Endothelial cell of umbilical vein (primary cell): ENCODE results near the gene RGS7. TPM values are rescaled to one million over a fixed set of nuclear protein-coding genes. Genes with fewer than 3 reads are reported as not detected.

Experiments
- BruUV-seq: library from RNA; stranded (reverse); fragments of 400-500 nt; replicated peaks from 2 replicates; lab custom pipeline; 2021; lab: Mats Ljungman, UMichigan
- CTCF ChIA-PET: fragments of 300-600, 350-600 bp; sonication (Branson Sonifier 250); formaldehyde crosslinking; loops from one replicate; lab custom pipeline; 2021; ENCODE audit warnings: antibody characterized with exemption, inconsistent platforms; lab: Charles Lee
- POLR2A ChIA-PET: fragments of 300-600, 350-600 bp; sonication (Branson Sonifier 250); formaldehyde crosslinking; loops from one replicate; lab custom pipeline; 2021; ENCODE audit warnings: antibody characterized with exemption, inconsistent platforms; lab: Charles Lee
- DNase-seq: peaks from one replicate; pipeline ENCODE4 v3.0.0-alpha.2; 2011; ENCODE audit warnings: low read depth, low spot score
- FAIRE-seq: peaks from 2 replicates; lab custom pipeline; 2011; peaks lifted over from hg19 to GRCh38; lab: Jason Lieb, UNC
- H2AFZ ChIP-seq: 2 replicates; pipeline ENCODE4 v1.6.0; 2012; ENCODE audit warnings: low read depth, low read length, control low read depth, inconsistent platforms
- H3K27ac ChIP-seq: 2 replicates; pipeline ENCODE4 v1.5.1; 2011; ENCODE audit warnings: low read depth, mild to moderate bottlenecking, control low read depth, low read length, moderate library complexity; ENCODE audit not compliant: insufficient read depth
- H3K27me3 ChIP-seq, 2 experiments: 2 replicates each; pipeline versions ENCODE4 v1.6.0 to v1.6.1; 2011; ENCODE audit warnings: low read length in 2 of 2, mixed read lengths in 1 of 2; ENCODE audit not compliant: control insufficient read depth in 2 of 2, insufficient read depth in 2 of 2
- H3K36me3 ChIP-seq, 2 experiments: 2 replicates in 1 of 2; 3 replicates in 1 of 2; pipeline ENCODE4 v1.5.1; 2011; ENCODE audit warnings: low read length in 2 of 2, mild to moderate bottlenecking in 1 of 2, moderate library complexity in 1 of 2; ENCODE audit not compliant: control insufficient read depth in 2 of 2, insufficient read depth in 2 of 2; ENCODE audit errors: extremely low read depth in 1 of 2
- H3K4me1 ChIP-seq: 3 replicates; pipeline ENCODE4 v1.5.1; 2011; ENCODE audit warnings: mild to moderate bottlenecking, low read length; ENCODE audit not compliant: control insufficient read depth, insufficient read depth; ENCODE audit errors: extremely low read depth
- H3K4me2 ChIP-seq: 2 replicates; pipeline ENCODE4 v1.6.1; 2011; ENCODE audit warnings: low read length, control low read depth, mixed read lengths; ENCODE audit not compliant: insufficient read depth
- H3K4me3 ChIP-seq, 3 experiments: fragments of 200-600 bp in 1 of 3; sonication (generic), shearing (Covaris generic) in 1 of 3; replicated peaks in 1 of 3; 2 replicates each; pipeline ENCODE4 v1.5.1; 2011 to 2016; ENCODE audit warnings: control low read depth in 3 of 3, low read length in 3 of 3, mild to moderate bottlenecking in 2 of 3, inconsistent platforms in 1 of 3, low read depth in 1 of 3, moderate library complexity in 1 of 3; ENCODE audit not compliant: insufficient read depth in 1 of 3
- H3K79me2 ChIP-seq: 2 replicates; pipeline ENCODE4 v1.6.0; 2012; ENCODE audit warnings: low read length, inconsistent platforms; ENCODE audit not compliant: control insufficient read depth, insufficient read depth
- H3K9ac ChIP-seq: replicated peaks from 2 replicates; pipeline ENCODE3; 2011; ENCODE audit warnings: low read length, control low read depth; ENCODE audit not compliant: insufficient read depth; ENCODE audit errors: extremely low read depth
- H3K9me1 ChIP-seq: replicated peaks from 3 replicates; pipeline ENCODE4 v1.6.0; 2011; ENCODE audit warnings: mild to moderate bottlenecking, low read length; ENCODE audit not compliant: control insufficient read depth, insufficient read depth; ENCODE audit errors: extremely low read depth
- H3K9me3 ChIP-seq: replicated peaks from 2 replicates; pipeline ENCODE4 v1.5.1; 2012; ENCODE audit warnings: low read length, inconsistent platforms; ENCODE audit not compliant: control insufficient read depth, insufficient read depth
- H4K20me1 ChIP-seq: replicated peaks from 2 replicates; pipeline ENCODE3; 2011; ENCODE audit warnings: mild to moderate bottlenecking, low read length; ENCODE audit not compliant: control insufficient read depth, insufficient read depth; ENCODE audit errors: extremely low read depth
- FOS ChIP-seq: IDR thresholded peaks from 2 replicates; pipeline ENCODE4 v1.6.1; 2011; ENCODE audit warnings: mild to moderate bottlenecking, low read length, moderate library complexity, borderline replicate concordance; ENCODE audit not compliant: insufficient read depth
- POLR2A ChIP-seq: IDR thresholded peaks from 2 replicates; pipeline ENCODE4 v1.6.1; 2012; ENCODE audit warnings: low read depth, mild to moderate bottlenecking, control low read depth, low read length
- POLR2AphosphoS5 ChIP-seq: IDR thresholded peaks from 2 replicates; pipeline ENCODE4 v1.6.1; 2012; ENCODE audit warnings: low read depth, mild to moderate bottlenecking, control low read depth, low read length, moderate library complexity; ENCODE audit not compliant: insufficient read depth
- dilution Hi-C: fragments of 300-500 bp; cut with MboI; formaldehyde crosslinking; loops from one replicate; pipeline ENCODE4 v1.15.0; 2019; ENCODE audit warnings: low sequenced_read_pairs; ENCODE audit not compliant: extremely low pct_ligation_motif_present
- intact Hi-C: fragments of 100-400 bp; cut with micrococcal nuclease; formaldehyde crosslinking; loops from one replicate; pipeline ENCODE4 v1.10.0; 2022
- polyA plus RNA-seq, 4 experiments: library from polyadenylated mRNA; depleted of rRNA in 3 of 4; stranded (reverse) in 3 of 4; unstranded in 1 of 4; fragments of >200 nt; gene quantifications; 2 replicates each; pipeline versions ENCODE4 v1.2.1 to v1.2.3, GENCODE V29; 2011 to 2012; ENCODE audit warnings: missing spikeins in 1 of 4
- total RNA-seq: library from RNA; stranded (reverse); gene quantifications from 2 replicates; pipeline ENCODE4 v1.2.3, GENCODE V29; 2021

The RGS7 gene
- total and polyA plus RNA-seq, 2 donors (not counting 3 experiments of a cell fraction or from before 2014, with no cell fraction given) = 0.43 to 0.44 TPM

DNA sequence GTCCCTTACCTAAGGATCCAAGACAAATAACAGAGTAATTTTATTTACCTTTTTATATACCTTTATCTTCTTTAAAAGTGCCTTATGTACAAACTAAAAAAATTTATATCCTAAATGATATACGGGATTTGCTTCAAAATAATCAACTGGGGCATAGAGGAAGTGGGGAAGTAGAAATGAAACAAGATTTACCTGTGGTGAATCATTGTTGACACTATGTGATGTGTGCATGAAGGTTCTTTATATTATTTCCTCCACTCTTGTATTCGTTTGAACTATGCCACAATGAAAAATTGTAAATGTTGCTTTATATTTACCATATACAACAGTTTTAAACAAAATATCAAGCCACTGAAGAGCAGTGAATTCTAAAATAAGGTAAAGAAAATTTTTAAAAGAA, 13.0 kb downstream of the RGS7 start:
- ChIA-PET POLR2A (no interaction called here), CTCF (no interaction called here)
- H3K27ac ChIP-seq = no peak overlapping the region
- H3K4me1 ChIP-seq = no peaks in the 10 kb centered on the region
- H3K4me2 ChIP-seq = no peak overlapping the region
- intact Hi-C loops (no loop called here), dilution Hi-C loops (no loop called here)
- no peaks in the 10 kb centered on the region for H3K36me3 ChIP-seq
- H2AFZ ChIP-seq = no peak overlapping the region
- H3K4me3 ChIP-seq = no peak overlapping the region
- H3K27me3 ChIP-seq = no peaks in the 10 kb centered on the region
- FAIRE-seq (no peak), DNase-seq (no peak)
- no peak overlapping the region for H3K9ac ChIP-seq
- no peaks in the 10 kb centered on the region for H3K79me2 ChIP-seq
- no peaks in the 10 kb centered on the region for H3K9me1 ChIP-seq
- no TSS peak for BruUV-seq
- H4K20me1 ChIP-seq = no peaks in the 10 kb centered on the region
- H3K9me3 ChIP-seq = no peaks in the 10 kb centered on the region
- TF ChIP-seq POLR2A = no peak

DNA sequence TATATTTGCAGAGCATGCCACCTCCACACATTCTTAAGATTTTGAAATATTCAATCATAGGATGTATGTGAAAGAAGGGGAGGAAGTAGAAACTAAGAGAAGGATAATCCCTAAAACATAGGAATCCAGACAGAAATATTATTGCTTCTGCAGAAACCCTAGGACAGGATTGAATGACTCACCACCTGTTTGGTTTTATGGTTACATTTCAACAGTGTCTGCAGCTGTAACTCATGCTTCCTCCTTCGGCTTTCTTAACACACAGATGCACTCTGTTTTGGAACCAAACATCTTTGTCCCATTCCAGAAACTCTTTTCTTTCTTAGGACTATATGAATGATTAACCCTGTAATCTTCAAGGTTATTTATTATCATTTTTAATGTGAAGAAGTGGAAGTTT, 20.7 kb downstream of the RGS7 start:
- ChIA-PET CTCF (no interaction called here), POLR2A (no interaction called here)
- H2AFZ ChIP-seq = no peak overlapping the region
- no peaks in the 10 kb centered on the region for H3K4me1 ChIP-seq
- intact Hi-C loops (no loop called here), dilution Hi-C loops (no loop called here)
- no peak overlapping the region for H3K9ac ChIP-seq
- H3K9me3 ChIP-seq = no peaks in the 10 kb centered on the region
- no peak overlapping the region for H3K4me2 ChIP-seq
- no peaks in the 10 kb centered on the region for H3K27me3 ChIP-seq
- H3K9me1 ChIP-seq = no peaks in the 10 kb centered on the region
- no peaks in the 10 kb centered on the region for H4K20me1 ChIP-seq
- FAIRE-seq = no peak
- H3K27ac ChIP-seq = no peak overlapping the region
- H3K36me3 ChIP-seq = no peaks in the 10 kb centered on the region
- peak; percentile 4 for DNase-seq
- no TSS peak for BruUV-seq
- H3K79me2 ChIP-seq = no peaks in the 10 kb centered on the region
- TF ChIP-seq POLR2AphosphoS5 (no peak), FOS (peak; percentile 82)
- H3K4me3 ChIP-seq = no peak overlapping the region
